ENCODE results near the gene PPP1R14C.

DNA sequence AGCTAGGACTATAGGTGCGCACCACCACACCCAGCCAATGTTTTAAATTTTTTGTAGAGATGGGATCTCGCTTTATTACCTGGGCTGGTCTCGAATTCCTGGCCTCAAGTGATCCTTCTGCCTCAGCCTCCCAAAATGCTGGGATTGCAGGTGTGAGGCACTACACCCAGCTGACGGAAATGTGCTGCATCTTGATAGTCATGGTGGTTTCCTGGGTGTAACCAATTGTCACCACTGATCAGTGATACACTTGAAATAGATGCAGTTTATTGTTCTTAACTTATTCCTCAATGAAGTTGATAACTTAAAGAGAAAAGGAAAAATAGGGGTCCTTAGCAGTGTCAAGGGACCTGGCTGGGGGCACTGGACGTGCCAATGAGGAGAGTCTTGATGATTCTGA, 92.4 kb downstream of the PPP1R14C start:
- TF ChIP-seq, protein P1, sequence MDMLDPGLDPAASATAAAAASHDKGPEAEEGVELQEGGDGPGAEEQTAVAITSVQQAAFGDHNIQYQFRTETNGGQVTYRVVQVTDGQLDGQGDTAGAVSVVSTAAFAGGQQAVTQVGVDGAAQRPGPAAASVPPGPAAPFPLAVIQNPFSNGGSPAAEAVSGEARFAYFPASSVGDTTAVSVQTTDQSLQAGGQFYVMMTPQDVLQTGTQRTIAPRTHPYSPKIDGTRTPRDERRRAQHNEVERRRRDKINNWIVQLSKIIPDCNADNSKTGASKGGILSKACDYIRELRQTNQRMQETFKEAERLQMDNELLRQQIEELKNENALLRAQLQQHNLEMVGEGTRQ (IDR thresholded peaks at IDR 0.05; ENCODE audit: borderline replicate concordance, low read depth, low read length) = no peak
- TF ChIP-seq CEBPB (IDR thresholded peaks at IDR 0.05; ENCODE audit: borderline replicate concordance in 1 of 2, low read depth in 2 of 2, low read length in 2 of 2) = no peak
- TF ChIP-seq NFXL1 (IDR thresholded peaks at IDR 0.05; ENCODE audit: borderline replicate concordance) = no peak
- TF ChIP-seq ATF7 (IDR thresholded peaks at IDR 0.05; ENCODE audit: low read depth) = no peak
- TF ChIP-seq, protein P2, sequence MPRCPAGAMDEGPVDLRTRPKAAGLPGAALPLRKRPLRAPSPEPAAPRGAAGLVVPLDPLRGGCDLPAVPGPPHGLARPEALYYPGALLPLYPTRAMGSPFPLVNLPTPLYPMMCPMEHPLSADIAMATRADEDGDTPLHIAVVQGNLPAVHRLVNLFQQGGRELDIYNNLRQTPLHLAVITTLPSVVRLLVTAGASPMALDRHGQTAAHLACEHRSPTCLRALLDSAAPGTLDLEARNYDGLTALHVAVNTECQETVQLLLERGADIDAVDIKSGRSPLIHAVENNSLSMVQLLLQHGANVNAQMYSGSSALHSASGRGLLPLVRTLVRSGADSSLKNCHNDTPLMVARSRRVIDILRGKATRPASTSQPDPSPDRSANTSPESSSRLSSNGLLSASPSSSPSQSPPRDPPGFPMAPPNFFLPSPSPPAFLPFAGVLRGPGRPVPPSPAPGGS (IDR thresholded peaks at IDR 0.05; ENCODE audit: borderline replicate concordance, insufficient read depth, low read depth, low read length, poor library complexity, severe bottlenecking) = no peak
- TF ChIP-seq NR2C2 (IDR thresholded peaks at IDR 0.05; ENCODE audit: borderline replicate concordance, control insufficient read depth, insufficient read length, low read depth) = no peak

Measured in GM12878 (cell line).